Epithelial cell of esophagus (primary cell): ENCODE measurements around the gene TRAPPC5.

Experiments used
- DNase-seq: peaks from one replicate; pipeline ENCODE4 v3.0.0; 2010; ENCODE audit warnings: low read depth
- H3K4me3 ChIP-seq: 2 replicates; pipeline ENCODE4 v1.5.1; 2011; ENCODE audit warnings: mild to moderate bottlenecking, low read length, control low read depth
- CTCF ChIP-seq: IDR thresholded peaks from 2 replicates; pipeline ENCODE4 v1.5.1; 2011; ENCODE audit warnings: low read depth, mild to moderate bottlenecking, low read length, control low read depth, inconsistent platforms; ENCODE audit not compliant: insufficient read depth; ENCODE audit errors: missing control alignments

Gene TRAPPC5

GRCh38 chr19:7636691-7637373 lies 43.8 kb upstream of the TRAPPC5 start, which contains the start of gene STXBP2:
TSS of gene STXBP2 (plus strand) at chr19:7637110. CDS start at chr19:7637150, 40 bp downstream.
- H3K4me3 ChIP-seq, result peak within 1 kb of the TSS; percentile 87

GRCh38 chr19:7637374-7638256 lies 43.0 kb upstream of the TRAPPC5 start:
- peak overlapping the region; percentile 87 for H3K4me3 ChIP-seq
- no peak for TF ChIP-seq CTCF
- DNase-seq, result peak; percentile 17

More at GRCh38 chr19:7636691-7637373, 43.8 kb upstream of the TRAPPC5 start, which contains the start of gene STXBP2:
- TF ChIP-seq CTCF, result peak; percentile 21
- peak; percentile 84 for DNase-seq

- no peak for TF ChIP-seq CTCF
- H3K4me3 ChIP-seq, result no peak overlapping the region
- no peak for DNase-seq
Measured at GRCh38 chr19:7638802-7639465, 41.7 kb upstream of the TRAPPC5 start.

- no peak for TF ChIP-seq CTCF
- DNase-seq, result no peak
- no peak overlapping the region for H3K4me3 ChIP-seq
Measured at GRCh38 chr19:7639863-7640348, 40.7 kb upstream of the TRAPPC5 start.

- no peak for TF ChIP-seq CTCF
- no peak for DNase-seq
- no peak overlapping the region for H3K4me3 ChIP-seq
Measured at GRCh38 chr19:7640803-7641202, 39.8 kb upstream of the TRAPPC5 start.

- TF ChIP-seq CTCF, result peak; percentile 5
- H3K4me3 ChIP-seq, result no peak overlapping the region
- DNase-seq, result no peak
Measured at GRCh38 chr19:7641290-7642276, 39.0 kb upstream of the TRAPPC5 start.
